Stimulated activated CD4-positive, alpha-beta T cell treated with anti-CD3 and anti-CD28 coated beads, Interleukin-4, amount 100 ng/mL, for 24 hours (primary cell): ENCODE data around the gene CFAP77.

Experiments
- DNase-seq: peaks from one replicate; pipeline ENCODE4 v3.0.0-alpha.2; 2020

CFAP77 gene

GRCh38 chr9:132606066-132606465 is 196.1 kb downstream of the CFAP77 start:
- no peak for DNase-seq

GRCh38 chr9:132609184-132609583 is 199.2 kb downstream of the CFAP77 start:
- no peak for DNase-seq

- no peak for DNase-seq
Measured at GRCh38 chr9:132609829-132610228, 199.8 kb downstream of the CFAP77 start.

GRCh38 chr9:132610661-132611060 is 200.7 kb downstream of the CFAP77 start:
- DNase-seq = no peak

- DNase-seq = no peak
Measured at GRCh38 chr9:132614324-132614723, 204.3 kb downstream of the CFAP77 start.

GRCh38 chr9:132615774-132616173 is 205.8 kb downstream of the CFAP77 start:
- DNase-seq = no peak

- DNase-seq = no peak
Measured at GRCh38 chr9:132616725-132617124, 206.7 kb downstream of the CFAP77 start.

GRCh38 chr9:132622159-132622558 is 212.1 kb downstream of the CFAP77 start:
- DNase-seq = no peak
